Right renal cortex interstitium (tissue), 3 donors: ENCODE results near the gene KIF27. TPM values are rescaled to one million over a fixed set of nuclear protein-coding genes. Genes with fewer than 3 reads are reported as not detected.
"Not testable (repeated sequence)": the region's sequence is repeated elsewhere in the genome, so short reads cannot be mapped to it uniquely, and the experiment has no call there.

Experiments
- DNase-seq, 3 donors: peaks; one replicate each; pipeline ENCODE4 v3.0.0-alpha.2; 2013; ENCODE audit warnings: low read depth in 3 of 3, low spot score in 2 of 3
- polyA plus RNA-seq, 3 donors: library from polyadenylated mRNA; unstranded; fragments of 120-200 nt; gene quantifications; one replicate each; pipeline ENCODE4 v1.2.1, GENCODE V29; 2013; ENCODE audit not compliant: insufficient read length in 3 of 3

Gene KIF27
- polyA plus RNA-seq, 3 donors, result 19.7 to 22.1 (median 21.4) TPM

- DNase-seq, result not testable (repeated sequence)
Observed at GRCh38 chr9:83815120-83815519, 106.1 kb downstream of the KIF27 start.

- not testable (repeated sequence) for DNase-seq
Observed at GRCh38 chr9:83809213-83809612, 112.0 kb downstream of the KIF27 start.

GRCh38 chr9:83804454-83804853, 116.8 kb downstream of the KIF27 start:
- not testable (repeated sequence) for DNase-seq

- not testable (repeated sequence) for DNase-seq
Observed at GRCh38 chr9:83803941-83804340, 117.3 kb downstream of the KIF27 start.

GRCh38 chr9:83800236-83801033, 120.8 kb downstream of the KIF27 start:
- no peak for DNase-seq

GRCh38 chr9:83794051-83794450, 127.2 kb downstream of the KIF27 start:
- no peak for DNase-seq

GRCh38 chr9:83792746-83793145, 128.5 kb downstream of the KIF27 start:
- DNase-seq, result no peak

Other genes starting within 250 kb of the KIF27 start
- 100 to 1,000 TPM; 125 to 129 (median 129) TPM for gene UBQLN1, start 213.5 kb downstream of the KIF27 start, polyA plus RNA-seq
- gene GKAP1, start 103.7 kb downstream of the KIF27 start, polyA plus RNA-seq, result 10 to 100 TPM; 17.5 to 18.8 (median 18.4) TPM
- gene HNRNPK, start 58.8 kb upstream of the KIF27 start, polyA plus RNA-seq, result 100 to 1,000 TPM; 905 to 967 (median 923) TPM
- gene RMI1, start 59.4 kb upstream of the KIF27 start, polyA plus RNA-seq, result 10 to 100 TPM; 22.4 to 25.1 (median 23.8) TPM